Stimulated activated CD4-positive, alpha-beta T cell treated with anti-CD3 and anti-CD28 coated beads, TNF-alpha, amount 100 ng/mL, for 24 hours (primary cell): ENCODE results near the gene GNG14.
A peak's percentile ranks its signal among the peaks of the same experiment; 100 is the strongest.
"Not testable (repeated sequence)": the region's sequence is repeated elsewhere in the genome, so short reads cannot be mapped to it uniquely, and the experiment has no call there.

Experiments
- DNase-seq, 3 experiments: peaks; one replicate each; pipeline ENCODE4 v3.0.0-alpha.2; 2020; ENCODE audit warnings: low read depth in 3 of 3

The GNG14 gene

GRCh38 chr19:12687496-12688196, at the start of gene GNG14:
GNG14 (plus strand) TSS chr19:12687998; CDS start chr19:12688049, 51 bp downstream.
- no peak for DNase-seq

GRCh38 chr19:12638611-12639182, 49.1 kb upstream of the GNG14 start:
- DNase-seq, result no peak

GRCh38 chr19:12639901-12640613, 47.7 kb upstream of the GNG14 start:
- peak; percentile 77 to 88 (median 82) for DNase-seq

- no peak for DNase-seq
These were observed 46.3 kb upstream of the GNG14 start for GRCh38 chr19:12641456-12641855.

- DNase-seq, result no peak
These were observed 45.3 kb upstream of the GNG14 start for GRCh38 chr19:12642506-12642905.

- not testable (repeated sequence) for DNase-seq
These were observed 44.1 kb upstream of the GNG14 start for GRCh38 chr19:12643716-12644115.

- no peak for DNase-seq
These were observed 41.2 kb upstream of the GNG14 start for GRCh38 chr19:12646551-12646950.

- DNase-seq, result no peak
These were observed 40.8 kb upstream of the GNG14 start for GRCh38 chr19:12647047-12647446.

- peak in 1 of 3 experiments; percentile 41 for DNase-seq
These were observed 40.2 kb upstream of the GNG14 start for GRCh38 chr19:12647490-12648071.

- DNase-seq, result no peak
These were observed 39.7 kb upstream of the GNG14 start for GRCh38 chr19:12648088-12648487.

GRCh38 chr19:12649941-12650340, 37.9 kb upstream of the GNG14 start:
- no peak for DNase-seq

GRCh38 chr19:12652219-12652618, 35.6 kb upstream of the GNG14 start:
- no peak for DNase-seq

- no peak for DNase-seq
These were observed 32.3 kb upstream of the GNG14 start for GRCh38 chr19:12655546-12655945.

- peak in 1 of 3 experiments; percentile 37 for DNase-seq
These were observed 30.8 kb upstream of the GNG14 start for GRCh38 chr19:12656899-12657571.

- DNase-seq, result no peak
These were observed 29.8 kb upstream of the GNG14 start for GRCh38 chr19:12657966-12658365.

- no peak for DNase-seq
These were observed 26.8 kb upstream of the GNG14 start for GRCh38 chr19:12660980-12661379.

GRCh38 chr19:12664406-12665280, 23.2 kb upstream of the GNG14 start:
- DNase-seq, result no peak

GRCh38 chr19:12665281-12665573, 22.6 kb upstream of the GNG14 start:
- peak in 1 of 3 experiments; percentile 51 for DNase-seq

GRCh38 chr19:12665671-12666264, 22.0 kb upstream of the GNG14 start:
- no peak for DNase-seq

- peak; percentile 66 to 82 (median 67) for DNase-seq
These were observed 21.3 kb upstream of the GNG14 start, which contains the start of the genes MAN2B1 and WDR83 for GRCh38 chr19:12666265-12667048. MAN2B1 (minus strand) TSS chr19:12666742; CDS start chr19:12666701, 41 bp downstream. WDR83 (plus strand) TSS chr19:12666807; CDS start chr19:12669791, 2,984 bp downstream.
